Stimulated activated CD8-positive, alpha-beta memory T cell treated with anti-CD3 and anti-CD28 coated beads, Interleukin-4, amount 100 ng/mL, for 24 hours (primary cell): ENCODE results near the gene PHF1.
"Not testable (repeated sequence)": the region's sequence is repeated elsewhere in the genome, so short reads cannot be mapped to it uniquely, and the experiment has no call there.

Source experiments
- DNase-seq: peaks from one replicate; pipeline ENCODE4 v3.0.0-alpha.2; 2020; ENCODE audit warnings: low read depth

PHF1 gene

DNA sequence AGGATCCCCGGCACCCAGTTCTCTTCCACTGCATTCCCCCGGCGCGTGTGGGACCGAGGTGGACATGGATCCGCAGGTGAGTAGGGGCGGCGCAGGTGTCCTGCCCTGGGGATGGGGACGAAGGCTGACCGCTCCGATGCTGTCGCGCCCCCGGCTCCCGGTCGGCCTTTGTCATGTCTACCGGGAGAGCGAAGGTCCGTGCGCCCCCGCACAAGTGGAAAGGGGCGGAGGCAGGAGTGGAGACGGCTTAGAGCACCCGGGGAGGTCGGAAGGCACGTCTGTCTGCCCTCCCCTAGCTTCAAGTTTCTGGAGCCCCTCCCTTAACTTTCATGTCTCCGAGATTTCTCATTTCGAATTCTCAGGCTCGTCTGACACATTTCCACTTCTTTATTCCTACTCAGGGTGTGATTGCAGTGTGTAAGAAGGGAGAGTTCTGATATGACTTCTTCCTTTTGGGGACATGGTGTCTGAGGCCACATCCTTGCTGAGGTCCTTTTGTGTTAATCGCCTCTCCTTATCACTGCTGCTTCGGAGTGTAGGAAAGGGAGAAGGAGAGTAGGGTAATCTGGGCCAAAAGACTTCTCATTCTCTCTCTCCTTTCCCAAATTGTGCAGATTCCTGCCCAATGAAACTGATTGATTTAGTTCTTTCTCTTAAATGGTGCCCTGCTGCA is 18.8 kb upstream of the PHF1 start:
- no peak for DNase-seq

DNA sequence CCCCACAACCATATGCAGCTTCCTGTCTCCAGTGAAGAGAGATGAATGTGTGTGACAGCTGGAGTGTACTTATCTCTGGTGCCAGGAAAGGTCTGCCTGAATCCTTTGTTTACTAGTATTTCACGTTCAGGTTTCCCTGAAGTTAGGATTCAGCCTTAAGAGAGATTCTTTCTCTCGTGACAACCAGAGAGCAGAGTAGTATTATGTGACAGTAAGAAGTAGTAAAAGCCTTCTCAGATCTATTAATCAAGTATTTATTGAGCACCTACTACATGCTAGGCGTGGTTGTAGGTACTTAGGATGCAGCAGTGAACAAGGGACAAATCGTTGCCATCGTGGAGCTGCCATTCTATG is 18.2 kb upstream of the PHF1 start:
- DNase-seq = no peak

DNA sequence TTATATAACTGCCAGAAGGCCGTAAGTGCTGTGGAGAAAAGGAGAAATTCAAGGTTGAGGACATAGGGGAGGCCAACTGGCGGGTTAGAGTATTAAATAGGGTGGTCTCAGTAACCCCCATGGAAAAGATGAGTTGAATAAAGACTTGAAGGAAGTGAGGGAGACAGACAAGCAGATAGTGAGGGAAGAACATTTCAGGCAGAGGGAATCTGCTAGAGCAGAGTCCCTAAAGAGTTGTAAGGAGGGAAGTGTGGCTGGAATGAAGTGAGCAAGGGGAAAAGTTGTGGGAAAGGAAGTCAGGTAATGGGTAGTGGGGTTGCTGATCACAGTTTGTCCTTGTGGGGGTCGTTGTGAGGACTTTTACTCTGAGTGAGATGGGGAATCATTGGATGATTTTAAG is 17.8 kb upstream of the PHF1 start:
- no peak for DNase-seq

DNA sequence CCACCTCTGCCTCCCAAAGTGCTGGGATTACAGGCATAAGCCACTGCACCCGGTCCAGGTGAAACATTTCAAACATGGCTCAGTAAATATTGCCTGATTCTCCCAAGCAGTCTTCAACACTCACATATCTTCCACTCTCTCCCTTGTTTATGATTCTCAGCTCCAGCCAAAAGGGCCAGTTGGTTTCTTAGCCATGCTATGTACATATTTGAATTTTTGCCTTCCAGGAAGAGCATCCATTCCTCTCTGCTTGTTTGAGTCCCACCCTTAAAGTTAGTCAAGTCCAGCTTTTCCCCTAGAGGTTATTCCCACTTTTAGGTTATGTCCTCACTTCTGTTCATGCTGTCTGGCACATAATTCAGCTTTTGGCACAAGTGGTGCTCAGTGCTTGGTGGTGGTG is 13.3 kb upstream of the PHF1 start:
- DNase-seq = no peak

DNA sequence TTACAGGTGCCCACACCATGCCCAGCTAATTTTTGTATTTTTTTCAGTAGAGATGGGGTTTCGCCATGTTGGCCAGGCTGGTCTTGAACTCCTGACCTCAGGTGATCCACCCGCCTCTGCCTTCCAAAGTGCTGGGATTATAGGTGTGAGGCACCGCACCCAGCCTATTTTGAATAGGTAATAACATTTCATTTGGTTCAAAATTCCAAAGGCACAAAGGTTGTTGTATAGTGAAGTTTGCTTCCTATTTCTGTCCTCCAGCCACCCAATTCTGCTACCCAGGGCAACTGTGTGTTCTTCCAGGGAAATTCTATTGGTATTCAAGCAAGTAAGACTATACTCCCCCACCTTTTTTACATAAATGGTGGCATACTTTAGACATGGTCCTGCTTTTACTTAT is 12.2 kb upstream of the PHF1 start:
- DNase-seq = not testable (repeated sequence)

DNA sequence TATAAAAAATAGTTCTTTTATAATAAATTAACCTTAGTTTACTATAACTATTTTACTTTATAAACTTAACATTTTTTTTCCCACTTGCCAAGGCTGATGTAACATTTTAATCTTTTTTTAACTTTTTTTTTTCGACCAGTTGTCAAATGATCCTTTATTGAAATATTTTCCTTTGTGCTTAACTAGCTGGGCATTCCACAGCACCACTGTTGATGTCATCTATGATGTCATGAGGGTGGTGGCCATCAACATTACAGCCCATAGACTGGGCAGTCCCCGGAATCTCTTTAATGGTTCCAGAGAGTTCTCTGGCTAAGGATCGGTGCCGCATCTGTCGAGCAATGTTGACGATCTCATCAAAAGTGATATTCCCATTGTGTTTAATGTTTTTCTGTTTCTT is 10.9 kb upstream of the PHF1 start:
- DNase-seq = not testable (repeated sequence)

DNA sequence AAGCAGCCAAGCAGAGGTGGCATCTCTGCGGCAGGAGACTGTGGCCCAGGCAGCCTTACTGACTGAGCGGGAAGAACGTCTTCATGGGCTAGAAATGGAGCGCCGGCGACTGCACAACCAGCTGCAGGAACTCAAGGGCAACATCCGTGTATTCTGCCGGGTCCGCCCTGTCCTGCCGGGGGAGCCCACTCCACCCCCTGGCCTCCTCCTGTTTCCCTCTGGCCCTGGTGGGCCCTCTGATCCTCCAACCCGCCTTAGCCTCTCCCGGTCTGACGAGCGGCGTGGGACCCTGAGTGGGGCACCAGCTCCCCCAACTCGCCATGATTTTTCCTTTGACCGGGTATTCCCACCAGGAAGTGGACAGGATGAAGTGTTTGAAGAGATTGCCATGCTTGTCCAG is 5.9 kb upstream of the PHF1 start:
- DNase-seq = no peak

DNA sequence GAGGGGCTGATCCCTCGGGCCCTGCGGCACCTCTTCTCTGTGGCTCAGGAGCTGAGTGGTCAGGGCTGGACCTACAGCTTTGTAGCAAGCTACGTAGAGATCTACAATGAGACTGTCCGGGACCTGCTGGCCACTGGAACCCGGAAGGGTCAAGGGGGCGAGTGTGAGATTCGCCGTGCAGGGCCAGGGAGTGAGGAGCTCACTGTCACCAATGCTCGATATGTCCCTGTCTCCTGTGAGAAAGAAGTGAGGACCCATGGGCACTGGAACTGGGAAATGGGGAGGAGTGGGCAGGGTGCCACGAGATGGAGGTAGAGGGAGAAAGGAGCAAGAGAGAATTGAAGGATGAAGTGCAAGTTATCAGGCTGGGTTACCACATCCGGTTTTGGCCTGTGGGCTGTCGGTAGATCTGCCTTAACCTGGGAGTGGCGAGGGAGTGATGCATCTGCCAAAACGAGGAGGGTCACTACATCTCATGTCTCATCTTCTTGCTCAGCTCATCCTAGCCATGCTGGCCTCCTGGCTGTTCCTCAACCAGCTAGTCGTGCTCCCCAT is 5.4 kb upstream of the PHF1 start:
- DNase-seq = no peak

DNA sequence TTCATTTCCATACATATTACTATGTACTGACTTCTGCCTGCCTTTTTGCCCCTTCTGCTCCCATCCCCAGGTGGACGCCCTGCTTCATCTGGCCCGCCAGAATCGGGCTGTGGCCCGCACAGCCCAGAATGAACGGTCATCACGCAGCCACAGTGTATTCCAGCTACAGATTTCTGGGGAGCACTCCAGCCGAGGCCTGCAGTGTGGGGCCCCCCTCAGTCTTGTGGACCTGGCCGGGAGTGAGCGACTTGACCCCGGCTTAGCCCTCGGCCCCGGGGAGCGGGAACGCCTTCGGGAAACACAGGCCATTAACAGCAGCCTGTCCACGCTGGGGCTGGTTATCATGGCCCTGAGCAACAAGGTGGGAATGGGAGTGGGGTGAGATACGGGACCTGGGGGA is 4.7 kb upstream of the PHF1 start:
- DNase-seq = no peak

DNA sequence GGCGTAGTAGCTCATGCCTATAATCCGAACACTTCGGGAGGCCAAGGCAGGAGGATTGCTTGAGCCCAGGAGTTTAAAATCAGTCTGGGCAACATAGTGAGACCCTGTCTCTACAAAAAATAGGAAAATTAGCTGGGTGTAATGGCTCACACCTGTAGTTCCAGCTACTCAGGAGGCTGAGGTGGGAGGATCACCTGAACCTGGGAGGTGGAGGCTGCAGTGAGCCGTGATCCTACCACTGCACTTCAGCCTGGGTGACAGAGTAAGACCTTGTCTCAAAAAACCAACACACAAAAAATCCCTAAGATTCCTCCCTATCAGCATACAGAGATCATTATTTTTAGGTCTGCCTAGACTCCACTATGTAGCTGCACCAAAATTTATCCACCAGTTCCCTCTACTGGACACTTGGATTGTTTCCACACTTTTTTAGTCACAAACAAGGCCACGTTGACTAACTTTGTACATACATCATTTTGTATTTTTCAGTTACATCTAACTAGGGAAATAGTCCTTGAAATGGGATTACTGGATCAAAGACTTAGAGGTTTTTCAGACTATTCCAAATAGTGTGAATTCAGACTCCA is 3.6 kb upstream of the PHF1 start:
- no peak for DNase-seq

DNA sequence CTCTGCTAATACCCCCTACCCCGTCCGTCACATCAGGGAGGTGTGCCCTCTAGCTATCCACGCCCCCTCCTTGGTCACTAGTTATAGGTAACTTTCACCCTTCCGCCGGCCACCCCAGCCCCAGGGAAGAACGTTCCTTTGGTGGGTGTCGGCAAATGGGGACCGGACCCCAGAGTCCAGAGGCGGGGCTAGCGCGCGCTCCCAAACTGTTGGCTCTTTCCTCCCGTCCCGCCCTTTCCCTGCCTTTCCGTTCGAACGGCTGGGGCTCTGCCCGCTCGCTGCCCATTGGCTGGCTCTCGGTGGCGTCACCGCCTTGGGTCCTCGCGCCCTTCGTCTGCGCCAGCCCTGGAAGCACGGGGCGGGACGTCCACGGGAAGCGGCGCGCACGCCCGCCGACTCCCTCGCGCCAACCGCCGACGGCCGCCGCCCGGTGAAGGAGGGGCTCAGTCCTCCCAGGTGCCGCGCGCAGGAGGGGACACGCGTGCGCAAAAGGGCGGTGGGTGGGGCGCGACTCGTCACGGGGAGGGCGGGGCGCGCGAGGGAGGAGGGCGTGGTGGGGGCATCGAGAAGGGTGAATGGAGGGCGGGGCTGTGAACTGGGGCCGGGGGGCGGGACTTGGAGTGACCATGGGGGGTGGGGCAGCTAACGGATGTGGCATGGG is 634 bp upstream of the PHF1 start:
- DNase-seq = peak; percentile 96

DNA sequence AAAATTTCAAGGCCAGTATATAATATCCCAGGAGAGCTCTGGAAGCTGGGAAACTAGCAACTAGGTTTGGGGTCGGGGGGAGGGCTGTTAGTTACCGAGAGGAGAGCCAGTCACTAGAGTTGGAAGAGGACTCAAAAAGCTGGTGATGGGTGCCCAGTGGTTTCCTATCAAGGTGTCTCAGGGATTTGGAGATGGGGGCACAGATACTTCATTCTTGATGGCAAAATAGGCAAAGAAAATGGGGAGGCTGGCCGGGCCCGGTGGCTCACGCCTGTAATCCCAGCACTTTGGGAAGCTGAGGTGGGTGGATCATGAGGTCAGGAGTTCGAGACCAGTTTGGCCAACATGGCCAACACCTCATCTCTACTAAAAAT is 805 bp downstream of the PHF1 start:
- DNase-seq = no peak

DNA sequence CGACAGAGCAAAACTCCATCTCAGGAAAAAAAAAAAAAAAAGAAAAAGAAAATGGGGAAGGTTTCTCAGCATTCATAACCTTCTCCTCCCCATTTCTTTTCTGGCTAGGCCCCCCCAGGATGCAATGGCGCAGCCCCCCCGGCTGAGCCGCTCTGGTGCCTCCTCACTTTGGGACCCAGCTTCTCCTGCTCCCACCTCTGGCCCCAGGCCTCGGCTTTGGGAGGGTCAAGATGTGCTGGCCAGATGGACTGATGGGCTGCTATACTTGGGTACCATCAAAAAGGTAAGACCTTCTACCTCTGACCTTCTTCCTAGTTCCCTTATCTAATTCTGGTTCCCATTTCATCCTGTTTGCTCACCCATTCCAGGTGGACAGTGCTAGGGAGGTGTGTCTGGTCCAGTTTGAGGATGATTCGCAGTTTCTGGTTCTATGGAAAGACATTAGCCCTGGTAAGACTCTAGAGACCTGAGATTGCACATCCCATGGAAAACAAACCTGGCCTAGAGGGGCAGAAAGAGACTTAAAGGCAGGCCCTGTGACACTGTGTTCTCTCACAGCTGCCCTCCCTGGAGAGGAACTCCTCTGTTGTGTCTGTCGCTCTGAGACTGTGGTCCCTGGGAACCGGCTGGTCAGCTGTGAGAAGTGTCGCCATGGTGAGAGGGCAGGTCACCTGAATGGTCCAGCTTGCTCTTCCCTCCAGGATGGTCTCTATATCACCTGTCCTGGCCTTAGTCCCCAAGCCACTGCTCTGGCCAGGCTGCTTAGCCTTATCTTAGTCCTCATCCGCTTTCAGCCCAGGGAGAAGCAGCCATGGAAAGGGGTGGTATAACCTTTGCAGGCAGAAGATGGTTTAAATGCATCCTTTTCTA is 1.6 kb downstream of the PHF1 start:
- DNase-seq = no peak

DNA sequence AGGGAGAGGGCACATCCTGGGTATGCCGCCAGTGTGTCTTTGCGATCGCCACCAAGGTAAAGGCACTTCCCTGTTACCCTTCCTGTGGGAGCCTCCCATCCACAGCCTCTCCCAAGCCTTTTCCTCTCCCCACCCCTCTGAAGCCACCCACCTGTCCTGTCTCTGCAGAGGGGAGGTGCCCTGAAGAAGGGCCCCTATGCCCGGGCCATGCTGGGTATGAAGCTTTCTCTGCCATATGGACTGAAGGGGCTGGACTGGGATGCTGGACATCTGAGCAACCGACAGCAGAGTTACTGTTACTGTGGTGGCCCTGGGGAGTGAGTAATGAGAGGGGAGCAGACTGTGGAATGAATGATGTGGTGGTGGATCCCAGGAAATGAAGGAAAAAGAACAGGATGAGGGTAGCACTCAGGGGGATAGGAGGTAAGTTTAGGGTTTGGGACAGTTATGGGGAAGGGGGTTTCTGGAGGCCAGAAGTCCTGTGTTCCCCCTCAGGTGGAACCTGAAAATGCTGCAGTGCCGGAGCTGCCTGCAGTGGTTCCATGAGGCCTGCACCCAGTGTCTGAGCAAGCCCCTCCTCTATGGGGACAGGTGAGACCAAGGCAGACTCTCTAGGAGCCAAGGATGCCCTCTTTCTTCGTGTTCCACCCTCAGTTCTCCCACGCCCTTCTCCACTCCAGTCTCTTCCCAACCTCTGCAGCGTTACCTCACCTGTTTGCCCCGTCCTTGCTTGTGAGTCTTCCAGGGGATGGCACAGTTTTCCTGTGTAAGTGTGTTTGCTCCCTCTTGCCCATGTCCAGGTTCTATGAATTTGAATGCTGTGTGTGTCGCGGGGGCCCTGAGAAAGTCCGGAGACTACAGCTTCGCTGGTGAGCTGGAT is 2.7 kb downstream of the PHF1 start:
- no peak for DNase-seq

DNA sequence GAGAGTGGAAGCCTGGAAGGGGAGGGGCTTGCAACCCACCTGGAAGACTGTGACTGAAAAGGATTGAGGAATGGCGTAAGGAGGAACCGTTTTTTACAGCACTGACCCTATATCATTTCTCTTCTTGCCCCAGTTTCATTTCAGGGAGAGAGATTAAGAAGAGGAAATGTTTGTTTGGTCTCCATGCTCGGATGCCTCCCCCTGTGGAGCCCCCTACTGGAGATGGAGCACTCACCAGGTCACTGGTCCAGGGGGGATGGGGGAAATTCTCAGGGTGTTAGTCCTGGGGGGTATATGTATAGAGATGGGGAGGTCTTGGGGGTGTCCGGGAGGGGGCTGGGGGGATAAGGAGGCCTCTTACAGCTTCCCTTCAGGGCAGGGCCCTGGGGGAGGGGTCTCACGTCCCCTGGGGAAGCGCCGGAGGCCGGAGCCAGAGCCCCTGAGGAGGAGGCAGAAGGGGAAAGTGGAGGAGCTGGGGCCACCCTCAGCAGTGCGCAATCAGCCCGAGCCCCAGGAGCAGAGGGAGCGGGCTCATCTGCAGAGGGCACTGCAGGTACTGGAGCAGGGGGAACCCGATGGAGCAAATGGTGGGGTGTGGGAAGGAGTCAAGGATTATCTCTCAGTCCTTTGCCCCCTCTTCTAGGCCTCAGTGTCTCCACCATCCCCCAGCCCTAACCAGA is 3.9 kb downstream of the PHF1 start:
- no peak for DNase-seq

DNA sequence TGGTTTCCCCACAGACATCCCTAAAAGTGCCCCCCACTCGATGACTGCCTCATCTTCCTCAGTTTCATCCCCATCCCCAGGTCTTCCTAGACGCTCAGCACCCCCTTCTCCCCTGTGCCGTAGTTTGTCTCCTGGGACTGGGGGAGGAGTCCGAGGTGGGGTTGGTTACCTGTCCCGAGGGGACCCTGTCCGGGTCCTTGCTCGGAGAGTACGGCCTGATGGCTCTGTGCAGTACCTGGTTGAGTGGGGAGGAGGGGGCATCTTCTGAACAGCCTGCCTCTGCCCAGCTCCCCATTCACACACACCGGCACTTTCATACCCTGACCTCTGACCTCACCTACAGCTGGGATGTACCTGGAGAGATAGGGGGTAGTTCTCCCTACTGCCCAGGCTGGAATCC is 5.0 kb downstream of the PHF1 start:
- DNase-seq = no peak

DNA sequence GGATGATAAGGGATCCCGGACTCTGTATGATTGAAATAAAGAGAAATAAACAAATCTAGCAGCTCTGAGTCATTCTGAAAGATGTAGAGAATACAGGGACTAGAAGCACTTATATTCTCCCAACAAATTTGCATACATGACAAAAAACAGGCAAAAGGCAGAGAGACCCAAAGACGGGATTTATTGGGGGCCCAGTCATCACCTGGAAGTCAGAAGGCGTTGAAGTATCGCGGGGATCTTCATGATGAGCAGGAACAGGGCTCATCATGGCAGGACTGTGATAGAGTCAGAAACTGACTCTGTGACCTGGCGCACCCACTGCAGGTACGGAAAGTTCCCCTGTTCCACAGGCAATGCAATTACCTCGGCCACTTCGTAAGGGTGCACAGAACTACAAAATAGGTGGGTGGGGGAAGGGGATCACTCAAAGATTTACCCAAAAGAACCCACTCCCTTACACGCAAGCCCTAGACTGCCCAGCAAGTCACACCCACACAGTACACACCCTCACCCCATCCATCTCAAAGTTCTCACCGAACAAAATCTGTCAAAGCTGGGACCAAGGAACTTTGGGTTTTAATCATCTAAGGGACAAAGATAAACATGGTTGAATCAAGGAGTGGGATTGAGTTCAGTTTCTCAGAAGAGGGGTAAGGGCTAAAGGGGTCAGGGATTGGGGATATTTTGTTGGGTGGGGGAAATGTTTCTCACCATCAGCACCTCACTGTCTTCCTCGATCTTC is 5.7 kb downstream of the PHF1 start:
- no peak for DNase-seq

DNA sequence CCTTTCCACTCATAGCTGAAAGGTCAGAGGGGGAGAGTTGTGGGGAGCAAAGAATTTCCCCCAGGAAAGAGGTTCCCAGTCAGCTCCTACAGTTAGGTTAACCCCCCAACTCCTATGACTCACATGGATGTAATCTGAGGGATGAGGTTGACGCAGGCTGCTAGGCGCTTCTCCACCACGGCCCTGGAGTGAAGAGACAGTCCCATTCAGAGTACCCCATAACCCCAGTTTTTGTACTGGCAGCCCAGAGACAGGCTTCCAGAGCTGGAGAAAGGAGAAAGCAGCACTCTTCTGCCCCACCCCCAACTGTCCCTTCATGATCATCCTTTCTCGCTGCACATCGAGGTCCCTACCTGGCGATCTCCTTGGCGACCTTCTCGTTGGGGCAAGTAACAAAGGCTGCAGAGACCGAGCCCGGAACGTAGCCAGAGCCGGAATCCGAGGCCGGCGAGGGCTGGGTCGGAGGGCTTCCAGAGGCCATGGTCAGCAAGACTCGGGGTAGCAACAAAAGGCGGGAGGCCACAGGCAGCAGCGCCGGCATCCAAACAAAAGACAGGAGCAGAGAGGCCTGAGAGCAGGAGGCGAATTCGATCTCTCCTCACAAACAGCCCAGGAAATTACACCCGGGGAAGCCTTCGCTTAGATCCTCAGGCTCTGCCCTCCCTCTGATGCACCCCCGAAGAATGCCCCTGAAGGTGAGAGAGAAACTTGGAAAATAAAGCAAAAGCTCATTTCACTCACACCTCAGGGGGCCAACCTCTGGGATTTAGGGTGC is 6.5 kb downstream of the PHF1 start:
- DNase-seq = no peak

DNA sequence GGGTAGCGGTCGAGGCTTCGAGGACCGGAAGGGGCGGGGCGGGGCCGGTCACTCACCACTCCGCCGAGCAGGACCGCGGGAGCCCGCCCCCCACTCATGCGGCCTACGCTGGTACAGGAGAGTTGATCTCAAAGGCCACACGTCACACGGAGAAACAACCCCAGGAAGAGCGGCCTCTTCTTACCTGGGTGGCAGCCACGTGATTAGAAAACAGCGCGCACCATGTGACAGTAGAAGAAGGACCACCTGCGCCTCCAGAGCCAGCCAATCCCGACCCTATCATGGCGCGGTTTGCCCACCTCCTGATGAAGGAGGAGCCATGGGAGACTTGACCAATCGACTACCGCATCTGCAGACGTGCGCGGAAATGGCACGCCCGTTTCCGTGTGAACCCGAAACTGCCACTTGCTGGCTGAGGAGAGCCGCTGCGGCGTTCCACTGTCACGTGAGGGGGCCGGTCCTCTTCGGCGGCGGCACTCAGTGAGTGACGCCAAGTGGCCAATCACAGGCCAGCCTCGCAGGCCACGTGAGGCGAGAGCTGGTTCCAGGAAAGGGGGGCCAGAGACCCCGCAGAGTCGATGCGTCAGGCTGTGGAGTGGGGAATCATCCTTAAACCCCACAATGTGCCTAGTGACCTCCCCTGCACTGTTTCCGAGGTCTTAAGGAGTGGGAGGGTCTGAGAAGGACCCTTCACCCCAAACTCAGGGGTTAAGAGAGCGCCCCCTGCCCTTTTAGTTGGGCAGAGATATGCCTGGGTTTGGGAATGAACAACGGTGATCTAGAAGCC is 7.3 kb downstream of the PHF1 start, which contains the start of gene CUTA:
Gene CUTA, minus strand, starts transcription at position 205 of the 787 bp plus-strand sequence. Its CDS starts 107 bp downstream, at position 98.
- DNase-seq = peak; percentile 99
